CD4-positive, alpha-beta T cell (primary cell): ENCODE data around the gene NEB. TPM values are rescaled to one million over a fixed set of nuclear protein-coding genes. Genes with fewer than 3 reads are reported as not detected.

Experiments used
- ATAC-seq: fragments of 200-7000 bp; cut with Tn5 transposase; one replicate; pipeline ENCODE4 v1.10.0; 2022; ENCODE audit warnings: mild to moderate bottlenecking; ENCODE audit not compliant: poor library complexity
- CTCF ChIA-PET: fragments of 350-600 bp; sonication (Branson Sonifier 250); formaldehyde crosslinking; loops from one replicate; lab custom pipeline; 2021; ENCODE audit warnings: antibody characterized with exemption, inconsistent platforms; lab: Charles Lee
- POLR2A ChIA-PET: fragments of 350-600 bp; sonication (Branson Sonifier 250); formaldehyde crosslinking; loops from one replicate; lab custom pipeline; 2021; ENCODE audit warnings: antibody characterized with exemption, inconsistent platforms; lab: Charles Lee
- DNase-seq, 14 experiments: peaks; one replicate each; pipeline ENCODE4 v3.0.0-alpha.2; 2013 to 2020; ENCODE audit warnings: mixed read lengths in 2 of 14
- H3K27ac ChIP-seq, 2 donors: one replicate each; pipeline versions ENCODE4 v1.5.1 to v1.7.0; 2013; ENCODE audit warnings: low read length in 2 of 2, low read depth in 1 of 2, mild to moderate bottlenecking in 1 of 2
- H3K27me3 ChIP-seq, 2 experiments: 1 replicate in 1 of 2; 2 replicates in 1 of 2; pipeline versions ENCODE4 v1.6.1 to v1.7.0; 2013; ENCODE audit warnings: low read length in 2 of 2, control low read depth in 1 of 2, mild to moderate bottlenecking in 1 of 2, moderate library complexity in 1 of 2; ENCODE audit not compliant: insufficient read depth in 2 of 2, control insufficient read depth in 1 of 2
- H3K36me3 ChIP-seq: one replicate; pipeline ENCODE4 v1.6.1; 2013; ENCODE audit warnings: low read length, control low read depth; ENCODE audit not compliant: insufficient read depth
- H3K4me1 ChIP-seq: one replicate; pipeline ENCODE4 v1.6.1; 2013; ENCODE audit warnings: low read length, control low read depth; ENCODE audit not compliant: insufficient read depth
- H3K4me3 ChIP-seq: one replicate; pipeline ENCODE4 v1.5.1; 2013; ENCODE audit warnings: mild to moderate bottlenecking, low read length, moderate library complexity
- H3K9me3 ChIP-seq, 2 experiments: 1 replicate in 1 of 2; 2 replicates in 1 of 2; pipeline versions ENCODE4 v1.6.1 to v1.7.0; 2013; ENCODE audit warnings: low read length in 2 of 2, mild to moderate bottlenecking in 2 of 2, control low read depth in 1 of 2, moderate library complexity in 1 of 2; ENCODE audit not compliant: control insufficient read depth in 1 of 2, insufficient read depth in 1 of 2
- H3K27ac Mint-ChIP-seq: one replicate; pipeline ENCODE4 v1.8.0; 2020; ENCODE audit warnings: mixed read lengths
- H3K27me3 Mint-ChIP-seq: one replicate; pipeline ENCODE4 v1.8.0; 2021; ENCODE audit warnings: mixed read lengths
- H3K36me3 Mint-ChIP-seq: one replicate; pipeline ENCODE4 v1.8.0; 2021; ENCODE audit warnings: low read depth, mixed read lengths
- H3K4me1 Mint-ChIP-seq: one replicate; pipeline ENCODE4 v1.8.0; 2021; ENCODE audit warnings: low read depth, mixed read lengths
- H3K4me3 Mint-ChIP-seq: one replicate; pipeline ENCODE4 v1.8.0; 2020; ENCODE audit warnings: mild to moderate bottlenecking, mixed read lengths
- H3K9me3 Mint-ChIP-seq: one replicate; pipeline ENCODE4 v1.8.0; 2020; ENCODE audit warnings: mixed read lengths
- CTCF ChIP-seq: fragments of 200-600 bp; IDR thresholded peaks from one replicate; pipeline ENCODE4 v1.8.0; 2022; ENCODE audit warnings: antibody characterized with exemption, mild to moderate bottlenecking
- intact Hi-C, 2 experiments: fragments of 100-400 bp; cut with DNase I in 1 of 2; cut with micrococcal nuclease in 1 of 2; formaldehyde crosslinking; loops; one replicate each; pipeline versions ENCODE4 v1.15.1 to v1.9.0; 2023 to 2025; cut with DNase I, micrococcal nuclease
- total RNA-seq, 174 experiments: library from RNA in 2 of 174; stranded (reverse) in 2 of 174; gene quantifications; one replicate each; pipeline ENCODE4 v1.2.3 and lab custom pipeline; 2021 to 2026

Gene NEB
- total RNA-seq, 2 experiments from 2014 or later = 1.2 to 1.8 TPM

- CTCF ChIA-PET = no interaction called here
- peaks cover 11% of the 10 kb centered on the region for H3K36me3 Mint-ChIP-seq
- POLR2A ChIA-PET = interaction anchor here (1.1 kb wide), 1 partner anchor 19 kb away, joined by 3 read pairs; no protein-coding TSS in a partner anchor
- H3K4me1 Mint-ChIP-seq = no peaks in the 10 kb centered on the region
- no peak overlapping the region for H3K27ac Mint-ChIP-seq
- H3K27me3 Mint-ChIP-seq = no peaks in the 10 kb centered on the region
- no peaks in the 10 kb centered on the region for H3K4me1 ChIP-seq
- no peaks in the 10 kb centered on the region for H3K36me3 ChIP-seq
- DNase-seq (no peak), ATAC-seq (no peak)
- H3K9me3 ChIP-seq = no peaks in the 10 kb centered on the region
- H3K27ac ChIP-seq = no peak overlapping the region
- no peaks in the 10 kb centered on the region for H3K27me3 ChIP-seq
- intact Hi-C loops = no loop called here
- TF ChIP-seq CTCF = no peak
- no peaks in the 10 kb centered on the region for H3K9me3 Mint-ChIP-seq
- no peak overlapping the region for H3K4me3 Mint-ChIP-seq
- no peak overlapping the region for H3K4me3 ChIP-seq
Observed at GRCh38 chr2:151506170-151506569, 228.1 kb downstream of the NEB start.

GRCh38 chr2:151498178-151498577, 236.1 kb downstream of the NEB start:
- no peak overlapping the region for H3K27ac ChIP-seq
- DNase-seq = no peak
- Mint-ChIP-seq H3K27ac (no peak overlapping the region), H3K9me3 (no peaks in the 10 kb centered on the region), H3K27me3 (no peaks in the 10 kb centered on the region), H3K4me3 (no peak overlapping the region), H3K36me3 (peaks cover 7% of the 10 kb centered on the region), H3K4me1 (no peaks in the 10 kb centered on the region)
- ChIA-PET POLR2A (no interaction called here), CTCF (no interaction called here)
- no peaks in the 10 kb centered on the region for H3K36me3 ChIP-seq
- no peak overlapping the region for H3K4me3 ChIP-seq
- H3K9me3 ChIP-seq = no peaks in the 10 kb centered on the region
- TF ChIP-seq CTCF = no peak
- H3K4me1 ChIP-seq = no peaks in the 10 kb centered on the region
- intact Hi-C loops = no loop called here
- ATAC-seq = no peak
- H3K27me3 ChIP-seq = no peaks in the 10 kb centered on the region

DNA sequence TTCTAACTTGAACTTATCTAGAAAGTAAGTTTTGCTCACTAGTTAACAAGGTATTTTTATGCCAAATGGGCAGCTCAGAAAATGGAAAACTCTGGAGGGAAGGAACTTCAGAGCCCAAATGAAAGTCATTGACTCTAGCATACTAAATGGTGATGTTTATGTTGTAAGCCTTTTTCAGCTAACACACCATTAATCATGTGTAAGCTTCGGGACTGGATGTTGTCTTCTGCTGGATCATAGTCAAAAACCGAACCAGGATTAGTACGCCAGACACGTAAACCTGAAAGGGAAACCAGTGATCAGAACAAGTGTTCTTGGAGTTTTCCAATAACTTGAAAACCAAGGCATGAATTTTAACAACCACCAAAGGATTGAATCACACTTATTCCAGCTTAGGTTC, 242.8 kb downstream of the NEB start:
- Histone ChIP-seq H3K27me3 (no peaks in the 10 kb centered on the region), H3K4me1 (no peaks in the 10 kb centered on the region), H3K27ac (no peak overlapping the region), H3K9me3 (no peaks in the 10 kb centered on the region), H3K4me3 (no peak overlapping the region), H3K36me3 (no peaks in the 10 kb centered on the region)
- Mint-ChIP-seq H3K27me3 (no peaks in the 10 kb centered on the region), H3K9me3 (no peaks in the 10 kb centered on the region), H3K4me3 (no peak overlapping the region), H3K27ac (no peak overlapping the region), H3K36me3 (peaks cover 37% of the 10 kb centered on the region), H3K4me1 (no peaks in the 10 kb centered on the region)
- intact Hi-C loops = no loop called here
- CTCF ChIA-PET = no interaction called here
- no peak for TF ChIP-seq CTCF
- DNase-seq (no peak), ATAC-seq (no peak)
- POLR2A ChIA-PET = no interaction called here
